ENCODE measurements around the gene CDH13. TPM values are rescaled to one million over a fixed set of nuclear protein-coding genes. Genes with fewer than 3 reads are reported as not detected.

The CDH13 gene
- total and polyA plus RNA-seq, 2 of the 8 experiments (the other 6 are each of a cell fraction or from before 2014, with no cell fraction given) = 2.3 to 2.4 TPM

- Histone ChIP-seq H4K20me1 (replicated peaks in 1 of 2; ENCODE audit: control insufficient read depth in 1 of 2, insufficient read depth in 2 of 2, low read length in 2 of 2) (peaks cover 0 to 4% of the 10 kb centered on the region in 2 experiments), H2AK5ac (ENCODE audit: low read depth, low read length) (no peak overlapping the region), H3K4me3 (ENCODE audit: extremely low read depth in 1 of 4, insufficient read depth in 2 of 4, low read depth in 3 of 4, low read length in 4 of 4) (no peak overlapping the region), H3K23me2 (ENCODE audit: low read depth, low read length) (peaks cover 5% of the 10 kb centered on the region), H3K36me3 (ENCODE audit: control insufficient read depth in 2 of 4, insufficient read depth in 4 of 4, low read length in 3 of 4) (peaks cover 0 to 8% (median 1%) of the 10 kb centered on the region in 4 experiments; a peak in 2 of 8 replicates), H4K5ac (ENCODE audit: insufficient read length, low read depth, low read length) (no peak overlapping the region), H3K4ac (replicated peaks; ENCODE audit: insufficient read length, low read depth, low read length) (no peak overlapping the region), H3K27ac (ENCODE audit: low read depth, low read length) (no peak overlapping the region), H2BK15ac (ENCODE audit: low read length) (no peak overlapping the region), H3K9me3 (ENCODE audit: insufficient read depth in 2 of 2, low read depth in 1 of 2, low read length in 1 of 2) (no peaks in the 10 kb centered on the region), H3K4me2 (ENCODE audit: insufficient read depth in 1 of 2, low read depth in 2 of 2, low read length in 2 of 2) (no peak overlapping the region), H3K9ac (replicated peaks in 1 of 4; ENCODE audit: extremely low read depth in 1 of 4, low read depth in 3 of 4, low read length in 3 of 4) (no peak overlapping the region), H3K18ac (ENCODE audit: extremely low read depth, low read length) (no peak overlapping the region), H4K8ac (ENCODE audit: extremely low read depth, insufficient read depth, low read length) (no peak overlapping the region), H2BK5ac (ENCODE audit: low read depth, low read length) (no peak overlapping the region), H2BK20ac (ENCODE audit: low read length) (no peak overlapping the region), H3K23ac (ENCODE audit: insufficient read length) (no peak overlapping the region), H3K79me2 (ENCODE audit: control insufficient read depth in 1 of 2, insufficient read depth in 2 of 2, low read length in 2 of 2) (peaks cover 6 to 28% of the 10 kb centered on the region in 2 experiments), H3K56ac (replicated peaks; ENCODE audit: insufficient read length, low read depth, low read length) (no peak overlapping the region), H3K79me1 (ENCODE audit: low read depth, low read length) (peaks cover 6% of the 10 kb centered on the region), H4K91ac (replicated peaks; ENCODE audit: insufficient read length, low read length) (no peak overlapping the region), H2BK120ac (replicated peaks; ENCODE audit: low read depth, low read length) (no peak overlapping the region), H2BK12ac (ENCODE audit: low read depth, low read length) (no peak overlapping the region), H3K4me1 (replicated peaks in 1 of 4; ENCODE audit: control insufficient read depth in 3 of 4, insufficient read depth in 4 of 4, low read length in 3 of 4) (peaks cover 4 to 23% (median 17%) of the 10 kb centered on the region in 4 experiments), H3K27me3 (replicated peaks in 1 of 4; ENCODE audit: control insufficient read depth in 3 of 4, extremely low read depth in 1 of 4, insufficient read depth in 3 of 4, low read length in 3 of 4) (no peaks in the 10 kb centered on the region; a peak in 1 of 7 replicates), H2AFZ (ENCODE audit: low read length) (no peak overlapping the region), H3K14ac (ENCODE audit: insufficient read length) (no peak overlapping the region)
- TF ChIP-seq ASH2L (IDR thresholded peaks at IDR 0.05; ENCODE audit: low read length) (no peak), TAF1 (IDR thresholded peaks at IDR 0.05; ENCODE audit: low read depth, low read length) (no peak)
- DNase-seq (ENCODE audit: low read depth in 1 of 2, low spot score in 2 of 2) (no peak), FAIRE-seq (no peak)
- WGBS, 2 experiments (ENCODE audit: extremely low coverage in 1 of 2, insufficient coverage in 1 of 2, insufficient read length in 1 of 2, insufficient replicate concordance in 2 of 2, low coverage in 1 of 2, low lambda C conversion rate in 2 of 2, missing lambda C conversion rate in 1 of 2) = 88% methylated on average over 5 of the region's 5 CpGs; no CpG with 5 or more reads in 1 of the 2 experiments
- ChIA-PET POLR2A (ENCODE audit: partially characterized antibody) (no interaction called here), CTCF (ENCODE audit: partially characterized antibody) (interaction anchor here (1.2 kb wide), 1 partner anchor 20 kb away, joined by 3 read pairs; no protein-coding TSS in a partner anchor)
Observed at GRCh38 chr16:83806036-83806435, 1179.3 kb downstream of the CDH13 start.
